ENCODE measurements around the gene PLXNA4.

DNA sequence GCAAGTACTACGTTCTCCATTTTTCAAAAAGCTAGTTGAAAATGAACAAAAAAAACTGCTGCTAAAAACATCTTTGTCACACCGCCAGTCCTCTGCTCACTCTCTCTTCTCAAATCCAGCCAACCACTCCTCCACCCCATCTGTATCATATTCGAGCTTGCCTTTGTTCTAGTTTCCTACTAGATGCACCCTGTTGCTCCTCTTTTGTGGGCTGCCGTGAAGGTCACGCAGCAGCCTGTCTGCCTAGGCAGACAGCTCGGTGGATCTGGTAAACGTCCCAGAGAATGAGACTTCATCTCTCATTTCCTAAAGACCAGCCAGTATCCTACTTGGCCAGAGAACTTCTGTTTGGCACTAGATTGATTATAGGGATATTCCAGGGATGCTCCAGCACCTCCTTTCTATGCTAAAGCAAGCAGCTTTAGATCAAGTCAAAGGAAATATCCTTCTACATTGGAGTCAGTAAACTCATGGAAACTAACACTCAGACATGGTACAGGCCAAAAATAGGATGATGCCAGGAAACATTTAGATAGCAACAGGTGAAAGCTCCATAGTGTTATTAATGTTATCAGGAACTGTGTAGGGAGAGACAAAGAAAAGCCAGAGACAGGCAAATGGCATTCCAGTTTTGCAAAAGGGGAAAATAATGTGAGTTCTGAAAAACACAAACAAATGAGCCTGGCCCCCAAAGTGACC, 8.7 kb upstream of the PLXNA4 start:
- TF ChIP-seq EZH2 (IDR thresholded peaks at IDR 0.05; ENCODE audit: insufficient read depth, poor library complexity, severe bottlenecking) (no peak), EZH2phosphoT487 (IDR thresholded peaks at IDR 0.05; ENCODE audit: insufficient read depth, low read depth) (no peak)

Measured in GM23248 (cell line).